K562 (cell line): ENCODE measurements around the gene ABHD18. TPM values are rescaled to one million over a fixed set of nuclear protein-coding genes. Genes with fewer than 3 reads are reported as not detected.

Experiments
- ETV6 ChIP-seq, 3 experiments: fragments of 150-350 bp in 1 of 3; sonication (generic) in 1 of 3; formaldehyde crosslinking in 1 of 3; IDR thresholded peaks; 2 replicates each; pipeline versions ENCODE4 v1.6.1 to v1.8.0; 2014 to 2022; ENCODE audit warnings: borderline replicate concordance in 2 of 3, low read depth in 2 of 3, antibody characterized with exemption in 1 of 3, low read length in 1 of 3, mild to moderate bottlenecking in 1 of 3, missing genetic modification reagents in 1 of 3
- FOXA1 ChIP-seq: fragments of 450-650 bp; IDR thresholded peaks from 2 replicates; pipeline ENCODE4 v1.6.1; 2016; ENCODE audit warnings: mild to moderate bottlenecking, borderline replicate concordance
- JUNB ChIP-seq: fragments of 450-650 bp; formaldehyde crosslinking; conservative IDR thresholded peaks from 2 replicates; pipeline ENCODE4 v1.4.0; 2020; ENCODE audit warnings: mild to moderate bottlenecking
- KLF16 ChIP-seq: IDR thresholded peaks from 2 replicates; pipeline ENCODE4 v1.6.1; 2016; ENCODE audit warnings: antibody characterized with exemption
- MAX ChIP-seq: sonication (generic); formaldehyde crosslinking; IDR thresholded peaks from 2 replicates; pipeline ENCODE4 v1.9.0; 2022; ENCODE audit warnings: mild to moderate bottlenecking, missing genetic modification reagents
- NFYB ChIP-seq: IDR thresholded peaks from 2 replicates; pipeline ENCODE4 v1.6.1; 2011; ENCODE audit warnings: mild to moderate bottlenecking, moderate library complexity; ENCODE audit not compliant: insufficient read length; ENCODE audit errors: extremely low read depth
- PHF21A ChIP-seq: fragments of 450-650 bp; IDR thresholded peaks from 2 replicates; pipeline ENCODE4 v1.6.1; 2017; ENCODE audit warnings: low read depth, borderline replicate concordance
- POLR2G ChIP-seq: fragments of 200-400 bp; formaldehyde crosslinking; IDR thresholded peaks from 2 replicates; pipeline ENCODE4 v1.6.1; 2017; ENCODE audit warnings: low read depth, mild to moderate bottlenecking, antibody characterized with exemption, low read length, moderate library complexity
- POLR2H ChIP-seq: IDR thresholded peaks from 2 replicates; pipeline ENCODE4 v1.6.1; 2016; ENCODE audit warnings: missing genetic modification characterization, low read depth, mild to moderate bottlenecking, control low read depth, missing compliant biosample characterization, moderate library complexity
- RHOXF2B ChIP-seq: fragments of 250-450 bp; sonication (Bioruptor Pico); conservative IDR thresholded peaks from 2 replicates; pipeline ENCODE4 v1.5.1; 2021
- ZNF12 ChIP-seq: sonication (generic); formaldehyde crosslinking; IDR thresholded peaks from 2 replicates; pipeline ENCODE4 v1.4.0; 2020; ENCODE audit warnings: mild to moderate bottlenecking, missing genetic modification reagents
- ZNF121 ChIP-seq: sonication (generic); formaldehyde crosslinking; conservative IDR thresholded peaks from 2 replicates; pipeline ENCODE4 v1.8.0; 2022; ENCODE audit warnings: missing genetic modification reagents
- ZNF280A ChIP-seq: fragments of 450-650 bp; IDR thresholded peaks from 2 replicates; pipeline ENCODE4 v1.6.1; 2018; ENCODE audit warnings: mild to moderate bottlenecking, low read depth; ENCODE audit not compliant: partially characterized antibody
- ZNF347 ChIP-seq: fragments of 450-650 bp; formaldehyde crosslinking; IDR thresholded peaks from 2 replicates; pipeline ENCODE4 v1.4.0; 2020; ENCODE audit warnings: low read depth, mild to moderate bottlenecking, moderate library complexity
- ZNF76 ChIP-seq: fragments of 250-450 bp; sonication (Bioruptor Pico); IDR thresholded peaks from 2 replicates; pipeline ENCODE4 v1.4.0; 2020; ENCODE audit warnings: mild to moderate bottlenecking, moderate library complexity, borderline replicate concordance
- polyA plus RNA-seq, 8 experiments: library from polyadenylated mRNA; depleted of rRNA in 4 of 8; stranded (reverse) in 5 of 8; unstranded in 3 of 8; fragments of >200 nt; fragmentation: Nextera tagmentation in 2 of 8; fragmentation: Illumina TruSeq in 1 of 8; extraction: Ambion mirVana in 2 of 8; extraction: Trizol in 1 of 8; gene quantifications; 2 replicates each; pipeline versions ENCODE4 v1.2.1 to v1.2.3, GENCODE V29; 2011 to 2014; ENCODE audit warnings: inconsistent platforms in 1 of 8, missing spikeins in 1 of 8
- total RNA-seq, 7 experiments: library from RNA; depleted of rRNA in 6 of 7; stranded (reverse); fragments of >200 nt in 6 of 7; fragmentation: Illumina TruSeq in 2 of 7; extraction: Trizol in 2 of 7; gene quantifications; 2 replicates each; pipeline versions ENCODE4 v1.2.1 to v1.2.3, GENCODE V29; 2011 to 2021; ENCODE audit warnings: low replicate concordance in 1 of 7
- TF ChIP-seq, protein P1 (sequence below), 2 experiments: fragments of 150-350 bp in 1 of 2; IDR thresholded peaks; 2 replicates each; pipeline ENCODE4 v1.6.1; 2012 to 2016; ENCODE audit warnings: low read depth in 2 of 2, low read length in 2 of 2, mild to moderate bottlenecking in 1 of 2, moderate library complexity in 1 of 2
- TF ChIP-seq, protein P2 (sequence below): fragments of 250-450 bp; sonication (Bioruptor Pico); IDR thresholded peaks from 2 replicates; pipeline ENCODE4 v1.8.0; 2021; ENCODE audit warnings: mild to moderate bottlenecking, moderate library complexity
- TF ChIP-seq, protein P3 (sequence below): fragments of 250-450 bp; sonication (Bioruptor Pico); IDR thresholded peaks from 2 replicates; pipeline ENCODE4 v1.5.0; 2020; ENCODE audit warnings: mild to moderate bottlenecking

The ABHD18 gene
- total and polyA plus RNA-seq, 9 of the 15 experiments (the other 6 are each of a cell fraction or from before 2014, with no cell fraction given): 6.1 to 25.0 (median 16.0) TPM

DNA sequence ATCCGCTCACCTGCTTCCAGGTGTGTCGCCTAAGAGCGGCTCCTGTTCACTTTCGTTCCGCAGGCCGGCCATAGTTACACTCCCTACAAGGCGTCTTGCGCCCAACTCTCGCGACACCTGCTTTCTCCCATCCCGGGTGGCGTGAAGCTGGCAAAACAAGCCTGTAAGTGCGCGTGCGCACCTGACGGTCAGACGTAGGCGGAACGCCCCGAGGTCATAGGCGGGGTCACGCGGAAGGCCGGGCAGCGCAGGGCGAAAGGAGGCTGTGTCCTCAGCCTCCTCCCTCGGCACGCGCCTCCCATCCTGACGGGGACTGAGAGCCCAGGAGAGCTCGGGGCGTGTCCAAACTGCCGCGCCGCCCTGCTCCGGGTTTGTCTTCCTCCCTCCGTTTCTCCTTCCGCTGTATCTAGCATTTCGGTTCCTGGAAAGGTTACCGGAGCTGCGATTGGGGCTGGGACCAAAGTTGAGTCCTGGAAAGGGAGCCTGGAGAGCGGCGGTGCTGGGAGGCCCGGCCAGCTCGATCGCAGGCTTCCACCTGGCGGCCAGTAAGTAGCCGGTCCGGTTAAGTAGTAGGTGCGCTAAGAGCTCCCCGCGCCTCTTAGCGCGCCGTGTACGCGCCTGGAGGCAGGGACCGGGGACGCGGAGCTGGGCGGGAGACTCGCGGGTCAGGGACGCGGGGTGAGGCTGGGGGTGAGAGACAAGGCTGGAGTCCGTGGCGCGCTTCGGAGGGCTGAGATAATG, at the start of gene ABHD18, which contains the start of gene MFSD8 (continued):
- TF ChIP-seq, protein P1, sequence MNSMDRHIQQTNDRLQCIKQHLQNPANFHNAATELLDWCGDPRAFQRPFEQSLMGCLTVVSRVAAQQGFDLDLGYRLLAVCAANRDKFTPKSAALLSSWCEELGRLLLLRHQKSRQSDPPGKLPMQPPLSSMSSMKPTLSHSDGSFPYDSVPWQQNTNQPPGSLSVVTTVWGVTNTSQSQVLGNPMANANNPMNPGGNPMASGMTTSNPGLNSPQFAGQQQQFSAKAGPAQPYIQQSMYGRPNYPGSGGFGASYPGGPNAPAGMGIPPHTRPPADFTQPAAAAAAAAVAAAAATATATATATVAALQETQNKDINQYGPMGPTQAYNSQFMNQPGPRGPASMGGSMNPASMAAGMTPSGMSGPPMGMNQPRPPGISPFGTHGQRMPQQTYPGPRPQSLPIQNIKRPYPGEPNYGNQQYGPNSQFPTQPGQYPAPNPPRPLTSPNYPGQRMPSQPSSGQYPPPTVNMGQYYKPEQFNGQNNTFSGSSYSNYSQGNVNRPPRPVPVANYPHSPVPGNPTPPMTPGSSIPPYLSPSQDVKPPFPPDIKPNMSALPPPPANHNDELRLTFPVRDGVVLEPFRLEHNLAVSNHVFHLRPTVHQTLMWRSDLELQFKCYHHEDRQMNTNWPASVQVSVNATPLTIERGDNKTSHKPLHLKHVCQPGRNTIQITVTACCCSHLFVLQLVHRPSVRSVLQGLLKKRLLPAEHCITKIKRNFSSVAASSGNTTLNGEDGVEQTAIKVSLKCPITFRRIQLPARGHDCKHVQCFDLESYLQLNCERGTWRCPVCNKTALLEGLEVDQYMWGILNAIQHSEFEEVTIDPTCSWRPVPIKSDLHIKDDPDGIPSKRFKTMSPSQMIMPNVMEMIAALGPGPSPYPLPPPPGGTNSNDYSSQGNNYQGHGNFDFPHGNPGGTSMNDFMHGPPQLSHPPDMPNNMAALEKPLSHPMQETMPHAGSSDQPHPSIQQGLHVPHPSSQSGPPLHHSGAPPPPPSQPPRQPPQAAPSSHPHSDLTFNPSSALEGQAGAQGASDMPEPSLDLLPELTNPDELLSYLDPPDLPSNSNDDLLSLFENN (IDR thresholded peaks at IDR 0.05; ENCODE audit: low read depth in 2 of 2, low read length in 2 of 2): peak in 1 of 2 experiments; percentile 22; a peak in 1 of 4 replicates
- TF ChIP-seq PHF21A (no peak; the same call in 1 of the 2 replicates), RHOXF2B (CRISPR knock-in tag) (no peak), POLR2H (tag) (peak; percentile 75), KLF16 (0 out of 2 replicates have a peak, but pooled peaks have one; percentile 10), JUNB (CRISPR knock-in tag) (no peak), NFYB (no peak), ZNF76 (CRISPR knock-in tag) (0 out of 2 replicates have a peak, but pooled peaks have one; percentile 44), ZNF347 (no peak), ZNF12 (CRISPR knock-in tag) (peak; percentile 75; the same call in 1 of the 2 replicates), MAX (CRISPR knock-in tag) (peak; percentile 96), ZNF280A (no peak), POLR2G (peak; percentile 95), ETV6 (IDR thresholded peaks at IDR 0.05; ENCODE audit: borderline replicate concordance in 1 of 2, low read depth in 2 of 2, low read length in 1 of 2) (no peak), ETV6 (CRISPR knock-in tag; IDR thresholded peaks at IDR 0.05; ENCODE audit: borderline replicate concordance) (no peak), FOXA1 (no peak), ZNF121 (CRISPR knock-in tag) (no peak)
- TF ChIP-seq, protein P2, sequence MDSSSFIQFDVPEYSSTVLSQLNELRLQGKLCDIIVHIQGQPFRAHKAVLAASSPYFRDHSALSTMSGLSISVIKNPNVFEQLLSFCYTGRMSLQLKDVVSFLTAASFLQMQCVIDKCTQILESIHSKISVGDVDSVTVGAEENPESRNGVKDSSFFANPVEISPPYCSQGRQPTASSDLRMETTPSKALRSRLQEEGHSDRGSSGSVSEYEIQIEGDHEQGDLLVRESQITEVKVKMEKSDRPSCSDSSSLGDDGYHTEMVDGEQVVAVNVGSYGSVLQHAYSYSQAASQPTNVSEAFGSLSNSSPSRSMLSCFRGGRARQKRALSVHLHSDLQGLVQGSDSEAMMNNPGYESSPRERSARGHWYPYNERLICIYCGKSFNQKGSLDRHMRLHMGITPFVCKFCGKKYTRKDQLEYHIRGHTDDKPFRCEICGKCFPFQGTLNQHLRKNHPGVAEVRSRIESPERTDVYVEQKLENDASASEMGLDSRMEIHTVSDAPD: no peak
- TF ChIP-seq, protein P3, sequence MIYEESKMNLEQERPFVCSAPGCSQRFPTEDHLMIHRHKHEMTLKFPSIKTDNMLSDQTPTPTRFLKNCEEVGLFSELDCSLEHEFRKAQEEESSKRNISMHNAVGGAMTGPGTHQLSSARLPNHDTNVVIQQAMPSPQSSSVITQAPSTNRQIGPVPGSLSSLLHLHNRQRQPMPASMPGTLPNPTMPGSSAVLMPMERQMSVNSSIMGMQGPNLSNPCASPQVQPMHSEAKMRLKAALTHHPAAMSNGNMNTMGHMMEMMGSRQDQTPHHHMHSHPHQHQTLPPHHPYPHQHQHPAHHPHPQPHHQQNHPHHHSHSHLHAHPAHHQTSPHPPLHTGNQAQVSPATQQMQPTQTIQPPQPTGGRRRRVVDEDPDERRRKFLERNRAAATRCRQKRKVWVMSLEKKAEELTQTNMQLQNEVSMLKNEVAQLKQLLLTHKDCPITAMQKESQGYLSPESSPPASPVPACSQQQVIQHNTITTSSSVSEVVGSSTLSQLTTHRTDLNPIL (CRISPR knock-in tag): no peak
